IMR-90 (cell line): ENCODE data around the gene INPP5D. TPM values are rescaled to one million over a fixed set of nuclear protein-coding genes. Genes with fewer than 3 reads are reported as not detected.

Source experiments
- ATAC-seq: fragments of 200-7000 bp; cut with Tn5 transposase; 2 replicates; pipeline ENCODE4 v1.9.1; 2020; ENCODE audit warnings: low read depth, mild to moderate bottlenecking, moderate library complexity
- BruUV-seq: library from RNA; stranded (reverse); fragments of 400-500 nt; replicated peaks from 2 replicates; lab custom pipeline; 2021; lab: Mats Ljungman, UMichigan
- CTCF ChIA-PET: fragments of 300-600 bp; formaldehyde crosslinking; extraction: SDS; loops from one replicate; lab custom pipeline; 2021; ENCODE audit warnings: antibody characterized with exemption; lab: Yijun Ruan, JAX
- POLR2A ChIA-PET: fragments of 300-600 bp; sonication (Branson Sonifier 250); formaldehyde crosslinking; loops from one replicate; lab custom pipeline; 2022; ENCODE audit warnings: antibody characterized with exemption; ENCODE audit not compliant: unreplicated experiment; lab: Charles Lee
- DNase-seq: peaks from one replicate; pipeline ENCODE4 v3.0.0; 2013
- H2AFZ ChIP-seq: replicated peaks from 2 replicates; pipeline ENCODE3; 2013; ENCODE audit warnings: low read length, mild to moderate bottlenecking; ENCODE audit not compliant: poor library complexity
- H2AK5ac ChIP-seq: 2 replicates; pipeline ENCODE4 v1.6.1; 2013; ENCODE audit warnings: low read depth, low read length, inconsistent platforms
- H2AK9ac ChIP-seq: replicated peaks from 2 replicates; pipeline ENCODE3; 2013; ENCODE audit warnings: mild to moderate bottlenecking, low read depth, low read length, moderate library complexity; ENCODE audit not compliant: poor library complexity
- H2BK120ac ChIP-seq: 2 replicates; pipeline ENCODE4 v1.6.1; 2013; ENCODE audit warnings: low read depth, low read length, inconsistent platforms
- H2BK15ac ChIP-seq: 3 replicates; pipeline ENCODE4 v1.6.1; 2013; ENCODE audit warnings: low read depth, low read length, inconsistent platforms
- H2BK20ac ChIP-seq: 2 replicates; pipeline ENCODE4 v1.6.1; 2013; ENCODE audit warnings: low read depth, mild to moderate bottlenecking, inconsistent platforms, low read length, moderate library complexity
- H2BK5ac ChIP-seq: 2 replicates; pipeline ENCODE4 v1.6.1; 2013; ENCODE audit warnings: mild to moderate bottlenecking, low read depth, low read length, inconsistent platforms; ENCODE audit not compliant: poor library complexity, severe bottlenecking
- H3K14ac ChIP-seq: replicated peaks from 2 replicates; pipeline ENCODE4 v1.6.1; 2013; ENCODE audit warnings: low read depth, low read length, inconsistent platforms
- H3K18ac ChIP-seq: 2 replicates; pipeline ENCODE4 v1.6.1; 2013; ENCODE audit warnings: low read depth, low read length, control low read depth
- H3K23ac ChIP-seq: 2 replicates; pipeline ENCODE4 v1.6.1; 2013; ENCODE audit warnings: low read depth, low read length, inconsistent platforms
- H3K27ac ChIP-seq: 2 replicates; pipeline ENCODE4 v1.5.1; 2013; ENCODE audit warnings: mild to moderate bottlenecking, control low read depth, low read length; ENCODE audit not compliant: insufficient read depth
- H3K27me3 ChIP-seq: 2 replicates; pipeline ENCODE4 v1.6.1; 2013; ENCODE audit warnings: low read length; ENCODE audit not compliant: control insufficient read depth, insufficient read depth
- H3K36me3 ChIP-seq: 2 replicates; pipeline ENCODE4 v1.6.1; 2013; ENCODE audit warnings: low read length, mixed read lengths; ENCODE audit not compliant: control insufficient read depth, insufficient read depth
- H3K4ac ChIP-seq: 2 replicates; pipeline ENCODE4 v1.6.1; 2013; ENCODE audit warnings: low read depth, low read length, inconsistent platforms
- H3K4me1 ChIP-seq: 2 replicates; pipeline ENCODE4 v1.6.1; 2013; ENCODE audit warnings: low read length, mixed read lengths; ENCODE audit not compliant: control insufficient read depth, insufficient read depth
- H3K4me2 ChIP-seq: 2 replicates; pipeline ENCODE4 v1.6.1; 2013; ENCODE audit warnings: low read depth, mild to moderate bottlenecking, control low read depth, low read length, moderate library complexity
- H3K4me3 ChIP-seq: 2 replicates; pipeline ENCODE4 v1.5.1; 2013; ENCODE audit warnings: low read depth, mild to moderate bottlenecking, control low read depth, low read length, moderate library complexity; ENCODE audit not compliant: insufficient read depth
- H3K56ac ChIP-seq: 2 replicates; pipeline ENCODE4 v1.6.1; 2013; ENCODE audit warnings: low read length, inconsistent platforms; ENCODE audit not compliant: insufficient read depth; ENCODE audit errors: extremely low read depth
- H3K79me1 ChIP-seq, 2 experiments: 2 replicates each; pipeline ENCODE4 v1.6.1; 2013; ENCODE audit warnings: low read length in 2 of 2, inconsistent platforms in 1 of 2, low read depth in 1 of 2
- H3K9ac ChIP-seq: 2 replicates; pipeline ENCODE4 v1.6.1; 2013; ENCODE audit warnings: low read depth, low read length, control low read depth
- H3K9me1 ChIP-seq: 2 replicates; pipeline ENCODE4 v1.6.1; 2013; ENCODE audit warnings: low read length, inconsistent platforms; ENCODE audit not compliant: insufficient read depth
- H3K9me3 ChIP-seq: 2 replicates; pipeline ENCODE4 v1.6.1; 2013; ENCODE audit warnings: low read length; ENCODE audit not compliant: control insufficient read depth, insufficient read depth
- H4K20me1 ChIP-seq: 2 replicates; pipeline ENCODE4 v1.6.1; 2013; ENCODE audit warnings: low read length, inconsistent platforms; ENCODE audit not compliant: insufficient read depth
- H4K5ac ChIP-seq: 2 replicates; pipeline ENCODE4 v1.6.1; 2013; ENCODE audit warnings: mild to moderate bottlenecking, low read depth, low read length, control low read depth
- H4K8ac ChIP-seq, 2 experiments: 2 replicates each; pipeline ENCODE4 v1.6.1; 2013; ENCODE audit warnings: low read depth in 2 of 2, low read length in 2 of 2, control low read depth in 1 of 2, inconsistent platforms in 1 of 2
- H4K91ac ChIP-seq: 2 replicates; pipeline ENCODE4 v1.6.1; 2013; ENCODE audit warnings: low read depth, low read length, inconsistent platforms; ENCODE audit not compliant: insufficient read depth
- CEBPB ChIP-seq: IDR thresholded peaks from 2 replicates; pipeline ENCODE4 v1.6.1; 2012; ENCODE audit warnings: low read depth, low read length, improper control_type of control experiment
- CHD1 ChIP-seq: IDR thresholded peaks from 2 replicates; pipeline ENCODE4 v1.6.1; 2012; ENCODE audit warnings: low read depth, low read length, improper control_type of control experiment
- CTCF ChIP-seq: conservative IDR thresholded peaks from 2 replicates; pipeline ENCODE4 v1.5.1; 2012; ENCODE audit warnings: mild to moderate bottlenecking, low read depth, low read length, improper control_type of control experiment
- ELK1 ChIP-seq: fragments of 150-350 bp; IDR thresholded peaks from 2 replicates; pipeline ENCODE4 v1.6.1; 2016; ENCODE audit warnings: low read depth, mild to moderate bottlenecking, low read length, moderate library complexity, borderline replicate concordance
- FOS ChIP-seq: fragments of 150-350 bp; IDR thresholded peaks from 2 replicates; pipeline ENCODE4 v1.6.1; 2016; ENCODE audit warnings: low read depth, low read length
- MAFK ChIP-seq: IDR thresholded peaks from 2 replicates; pipeline ENCODE4 v1.6.1; 2012; ENCODE audit warnings: low read depth, low read length, improper control_type of control experiment
- MAZ ChIP-seq: IDR thresholded peaks from 2 replicates; pipeline ENCODE4 v1.6.1; 2012; ENCODE audit warnings: low read depth, mild to moderate bottlenecking, low read length, improper control_type of control experiment, moderate library complexity, borderline replicate concordance
- MXI1 ChIP-seq: IDR thresholded peaks from 2 replicates; pipeline ENCODE4 v1.6.1; 2012; ENCODE audit warnings: low read depth, mild to moderate bottlenecking, low read length, moderate library complexity, borderline replicate concordance
- POLR2A ChIP-seq: IDR thresholded peaks from 2 replicates; pipeline ENCODE4 v1.6.1; 2012; ENCODE audit warnings: mild to moderate bottlenecking, low read depth, low read length
- RAD21 ChIP-seq: IDR thresholded peaks from 2 replicates; pipeline ENCODE4 v1.6.1; 2012; ENCODE audit warnings: low read length, improper control_type of control experiment
- RFX5 ChIP-seq: IDR thresholded peaks from 2 replicates; pipeline ENCODE4 v1.8.0; 2012; ENCODE audit warnings: low read depth, mild to moderate bottlenecking, low read length, moderate library complexity
- SMC3 ChIP-seq: fragments of 150-350 bp; IDR thresholded peaks from 2 replicates; pipeline ENCODE4 v1.6.1; 2016; ENCODE audit warnings: low read depth, mild to moderate bottlenecking, antibody characterized with exemption, low read length, moderate library complexity
- USF2 ChIP-seq: fragments of 150-350 bp; IDR thresholded peaks from 2 replicates; pipeline ENCODE4 v1.6.1; 2017; ENCODE audit warnings: mild to moderate bottlenecking, antibody characterized with exemption, low read length, low read depth
- WGBS, 2 experiments: methylation state at CpG; one replicate each; pipeline versions ENCODE4 v1.1.5 to v1.1.7; 2013; ENCODE audit warnings: missing lambda C conversion rate in 2 of 2; ENCODE audit not compliant: insufficient read length in 1 of 2; ENCODE audit errors: extremely low coverage in 2 of 2; 5-methylcytosine and 5-hydroxymethylcytosine counted together
- dilution Hi-C: fragments of 300-500 bp; cut with HindIII; formaldehyde crosslinking; loops from one replicate; pipeline ENCODE4 v1.14.3; 2018; ENCODE audit warnings: low sequenced_read_pairs; ENCODE audit not compliant: unreplicated experiment
- in situ Hi-C: fragments of 300-500 bp; cut with MboI; formaldehyde crosslinking; loops from 3 replicates; pipeline ENCODE4 v1.14.3; 2019; ENCODE audit warnings: low sequenced_read_pairs, inconsistent platforms, mixed read lengths
- intact Hi-C: fragments of 100-400 bp; cut with micrococcal nuclease; formaldehyde crosslinking; loops from 2 replicates; pipeline ENCODE4 v1.10.0; 2022
- polyA plus RNA-seq, 3 experiments: library from polyadenylated mRNA; depleted of rRNA; stranded (reverse); fragments of >200 nt; gene quantifications; 2 replicates each; pipeline ENCODE4 v1.2.3, GENCODE V29; 2012; ENCODE audit warnings: low replicate concordance in 1 of 3
- total RNA-seq: library from RNA; depleted of rRNA; stranded (reverse); fragments of >200 nt; gene quantifications from 2 replicates; pipeline ENCODE4 v1.2.3, GENCODE V29; 2012

INPP5D gene
- total and polyA plus RNA-seq, 2 of the 4 experiments (the other 2 are of a cell fraction): 0.18 to 0.29 TPM

- Histone ChIP-seq H3K4me1 (no peaks in the 10 kb centered on the region), H3K79me1 (no peaks in the 10 kb centered on the region), H3K4me3 (no peak overlapping the region), H3K27me3 (peaks cover 8% of the 10 kb centered on the region; the same call in 1 of the 2 replicates), H3K9me1 (no peaks in the 10 kb centered on the region), H3K4me2 (no peak overlapping the region), H4K91ac (no peak overlapping the region), H2BK20ac (no peak overlapping the region), H3K14ac (no peak overlapping the region), H4K20me1 (no peaks in the 10 kb centered on the region), H3K18ac (no peak overlapping the region), H3K4ac (no peak overlapping the region), H3K36me3 (no peaks in the 10 kb centered on the region), H2BK15ac (no peak overlapping the region), H4K8ac (no peak overlapping the region), H4K5ac (no peak overlapping the region), H3K9ac (no peak overlapping the region), H2AFZ (no peak overlapping the region), H3K23ac (no peak overlapping the region), H3K27ac (no peak overlapping the region), H2BK5ac (no peak overlapping the region), H3K9me3 (peaks cover 3% of the 10 kb centered on the region; the same call in 1 of the 2 replicates), H2AK9ac (no peak overlapping the region), H2AK5ac (no peak overlapping the region), H2BK120ac (no peak overlapping the region), H3K56ac (no peak overlapping the region)
- TF ChIP-seq POLR2A (no peak), CHD1 (no peak), ELK1 (no peak), RFX5 (no peak), USF2 (no peak), MAZ (no peak), SMC3 (no peak), RAD21 (no peak), MXI1 (no peak), CTCF (no peak), MAFK (no peak), CEBPB (no peak), FOS (no peak)
- DNase-seq (no peak), ATAC-seq (no peak)
- intact Hi-C loops: no loop called here
- POLR2A ChIA-PET: no interaction called here
- no TSS peak for BruUV-seq
- in situ Hi-C loops: no loop called here
- dilution Hi-C loops: no loop called here
- no CpG with 5 or more reads among the region's 3 CpGs for WGBS, 2 experiments
- CTCF ChIA-PET: interaction anchor here (1.1 kb wide), 1 partner anchor 16 kb away, joined by 3 read pairs; no protein-coding TSS in a partner anchor
Measured at GRCh38 chr2:233234996-233235395, 174.9 kb downstream of the INPP5D start.
